ENCODE data around the gene PLEKHG5. TPM values are rescaled to one million over a fixed set of nuclear protein-coding genes. Genes with fewer than 3 reads are reported as not detected.

Gene PLEKHG5, protein sequence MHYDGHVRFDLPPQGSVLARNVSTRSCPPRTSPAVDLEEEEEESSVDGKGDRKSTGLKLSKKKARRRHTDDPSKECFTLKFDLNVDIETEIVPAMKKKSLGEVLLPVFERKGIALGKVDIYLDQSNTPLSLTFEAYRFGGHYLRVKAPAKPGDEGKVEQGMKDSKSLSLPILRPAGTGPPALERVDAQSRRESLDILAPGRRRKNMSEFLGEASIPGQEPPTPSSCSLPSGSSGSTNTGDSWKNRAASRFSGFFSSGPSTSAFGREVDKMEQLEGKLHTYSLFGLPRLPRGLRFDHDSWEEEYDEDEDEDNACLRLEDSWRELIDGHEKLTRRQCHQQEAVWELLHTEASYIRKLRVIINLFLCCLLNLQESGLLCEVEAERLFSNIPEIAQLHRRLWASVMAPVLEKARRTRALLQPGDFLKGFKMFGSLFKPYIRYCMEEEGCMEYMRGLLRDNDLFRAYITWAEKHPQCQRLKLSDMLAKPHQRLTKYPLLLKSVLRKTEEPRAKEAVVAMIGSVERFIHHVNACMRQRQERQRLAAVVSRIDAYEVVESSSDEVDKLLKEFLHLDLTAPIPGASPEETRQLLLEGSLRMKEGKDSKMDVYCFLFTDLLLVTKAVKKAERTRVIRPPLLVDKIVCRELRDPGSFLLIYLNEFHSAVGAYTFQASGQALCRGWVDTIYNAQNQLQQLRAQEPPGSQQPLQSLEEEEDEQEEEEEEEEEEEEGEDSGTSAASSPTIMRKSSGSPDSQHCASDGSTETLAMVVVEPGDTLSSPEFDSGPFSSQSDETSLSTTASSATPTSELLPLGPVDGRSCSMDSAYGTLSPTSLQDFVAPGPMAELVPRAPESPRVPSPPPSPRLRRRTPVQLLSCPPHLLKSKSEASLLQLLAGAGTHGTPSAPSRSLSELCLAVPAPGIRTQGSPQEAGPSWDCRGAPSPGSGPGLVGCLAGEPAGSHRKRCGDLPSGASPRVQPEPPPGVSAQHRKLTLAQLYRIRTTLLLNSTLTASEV
- polyA plus RNA-seq (ENCODE audit: insufficient read length): 15.9 TPM
- long read RNA-seq, donor 1, partial matches to known transcripts: 0 of 1 reads
- long read RNA-seq, donor 1, other reads (novel, unspliced or antisense): 0 of 1 reads
- long read RNA-seq, donor 2, partial matches to known transcripts: 5 of 5 reads
- long read RNA-seq, donor 2, other reads (novel, unspliced or antisense): 0 of 5 reads
- long read RNA-seq, donor 3: 0 reads
- long read RNA-seq, donor 4: 0 reads
- long read RNA-seq, donor 5: 0 reads
- long read RNA-seq, donor 6, full-length matches to known transcripts: 2 of 2 reads
- long read RNA-seq, donor 6, partial matches to known transcripts: 0 of 2 reads
- long read RNA-seq, donor 6, other reads (novel, unspliced or antisense): 0 of 2 reads
- long read RNA-seq, donor 7, partial matches to known transcripts: 7 of 8 reads
- long read RNA-seq, donor 7, other reads (novel, unspliced or antisense): 0 of 8 reads
- long read RNA-seq, donor 8: 0 reads

DNA sequence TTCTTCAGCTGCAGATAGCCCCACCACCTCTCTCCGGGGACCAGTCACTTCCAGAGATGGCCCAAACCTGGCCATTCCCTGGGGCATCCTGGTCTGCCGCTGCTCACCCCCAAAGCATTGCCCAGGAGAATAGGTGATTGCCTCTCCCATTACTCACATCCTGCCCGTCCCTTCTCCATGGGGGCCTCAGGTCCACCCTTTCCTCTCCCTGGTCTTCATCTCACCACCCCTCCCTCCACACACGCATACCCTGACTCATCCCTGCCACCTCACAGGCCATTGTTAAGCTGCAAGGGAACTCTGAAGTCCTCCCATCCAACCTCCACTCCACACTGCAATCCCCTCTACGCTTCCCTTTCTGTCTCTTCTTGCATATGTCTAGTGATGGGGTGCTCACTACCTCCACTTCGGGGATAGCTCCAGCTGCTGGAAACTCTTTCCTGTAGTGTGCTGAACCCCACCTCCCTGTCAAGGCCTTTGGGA is at the start of gene PLEKHG5:
Gene PLEKHG5, minus strand, starts transcription at position 188 of the 483 bp plus-strand sequence. CDS start 14,096 bp downstream, outside the sequence.
- DNase-seq: no peak

- no peak for DNase-seq
These were observed 47.5 kb upstream of the PLEKHG5 start for GRCh38 chr1:6538956-6539355.

DNA sequence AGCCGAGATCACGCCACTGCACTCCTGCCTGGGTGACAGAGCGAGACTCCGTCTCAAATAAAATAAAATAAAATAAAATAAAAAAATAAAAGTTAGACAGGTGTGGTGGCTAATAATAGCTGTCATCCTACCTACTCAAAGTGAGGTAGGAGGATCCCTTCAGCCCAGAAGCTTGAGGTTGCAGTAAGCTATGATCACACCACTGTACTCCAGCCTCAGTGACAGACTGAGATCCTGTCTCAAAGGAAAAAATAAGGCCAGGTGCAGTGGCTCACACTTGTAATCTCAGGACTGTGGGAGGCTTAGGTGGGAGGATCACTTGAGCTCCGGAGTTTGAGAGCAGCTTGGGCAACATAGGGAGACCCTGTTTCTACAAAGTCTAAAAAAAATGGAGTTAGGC is 44.8 kb upstream of the PLEKHG5 start:
- no peak for DNase-seq

GRCh38 chr1:6535214-6535613 is 43.7 kb upstream of the PLEKHG5 start:
- no peak for DNase-seq

GRCh38 chr1:6534248-6534822 is 42.9 kb upstream of the PLEKHG5 start:
- DNase-seq: no peak

GRCh38 chr1:6531996-6532395 is 40.5 kb upstream of the PLEKHG5 start:
- no peak for DNase-seq

GRCh38 chr1:6530504-6531160 is 39.2 kb upstream of the PLEKHG5 start:
- DNase-seq: no peak

DNA sequence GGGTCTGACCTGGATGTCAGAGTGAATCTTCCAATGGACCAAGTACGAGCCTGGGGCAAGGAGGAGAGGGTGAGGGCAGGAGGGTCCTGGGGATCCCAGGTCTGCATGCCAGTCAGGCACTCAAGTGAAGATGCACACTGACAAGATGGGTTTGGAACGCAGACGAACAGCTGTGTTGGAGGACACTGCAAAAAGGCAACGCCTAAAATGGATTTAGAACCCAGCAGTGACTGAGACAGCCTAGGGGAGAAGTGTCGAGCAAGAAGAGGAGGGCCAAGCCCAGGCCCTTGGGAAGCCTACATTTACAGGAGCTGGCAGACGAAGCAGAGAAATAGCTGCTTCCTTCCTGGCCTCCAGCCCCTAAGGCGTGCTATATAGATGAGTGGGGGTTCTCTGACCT is 37.0 kb upstream of the PLEKHG5 start:
- no peak for DNase-seq

- DNase-seq: no peak
These were observed 34.8 kb upstream of the PLEKHG5 start for GRCh38 chr1:6526316-6526715.

- no peak for DNase-seq
These were observed 32.1 kb upstream of the PLEKHG5 start for GRCh38 chr1:6523566-6523965.

DNA sequence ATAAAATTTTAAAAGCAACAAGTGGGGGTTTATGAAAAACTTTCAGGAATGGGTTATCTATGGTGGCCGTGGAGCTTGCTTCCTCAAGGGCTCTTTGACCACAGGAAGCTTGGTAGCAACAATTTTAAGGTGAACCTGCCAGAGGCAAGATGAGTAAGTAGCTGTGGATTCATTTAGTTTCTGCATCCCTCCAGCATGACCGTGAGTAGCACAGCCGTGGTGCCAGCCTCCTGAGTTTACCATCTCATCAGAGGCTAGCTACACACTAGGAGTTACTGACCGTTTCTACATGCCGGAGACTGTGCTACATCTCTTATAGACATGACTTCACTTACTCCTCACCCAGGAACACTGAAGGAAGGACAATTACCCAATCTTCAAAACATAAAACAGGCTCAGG is 30.1 kb upstream of the PLEKHG5 start:
- DNase-seq: no peak

DNA sequence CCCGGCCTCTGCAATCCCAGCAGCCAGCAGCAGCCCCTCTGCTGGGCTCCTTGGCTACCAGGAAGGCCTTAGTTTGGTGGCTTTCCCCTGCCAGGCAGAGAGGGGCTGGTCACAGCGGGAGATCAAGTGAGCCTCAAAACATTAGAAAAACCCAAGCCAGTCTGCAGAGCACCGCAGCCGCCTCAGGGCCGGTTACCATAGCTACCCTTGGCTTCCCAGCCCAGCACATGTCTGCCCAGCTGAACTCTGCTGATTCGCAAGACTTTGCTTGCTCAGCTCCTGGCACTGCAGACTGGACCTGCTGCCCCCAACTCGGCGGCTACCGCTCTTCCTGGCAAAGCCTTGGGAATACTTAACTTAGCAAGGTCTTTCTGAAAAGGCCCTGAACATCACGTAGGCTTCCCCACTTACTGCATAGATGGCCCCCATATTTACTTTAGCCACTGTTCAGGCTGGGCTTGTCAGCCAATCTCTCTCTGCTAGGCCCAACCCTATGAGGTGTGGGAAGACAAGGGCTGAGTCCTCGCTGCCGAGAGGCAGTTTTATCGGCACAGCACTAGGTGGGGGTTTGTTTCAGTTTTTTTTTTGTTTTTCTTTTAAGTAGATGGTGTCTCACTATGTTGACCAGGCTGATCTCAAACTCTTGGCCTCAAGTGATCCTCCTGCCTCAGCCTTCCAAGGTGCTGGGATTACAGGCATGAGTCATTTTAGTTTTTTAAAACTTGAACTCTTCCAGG is 28.6 kb upstream of the PLEKHG5 start:
- peak; percentile 61 for DNase-seq

DNA sequence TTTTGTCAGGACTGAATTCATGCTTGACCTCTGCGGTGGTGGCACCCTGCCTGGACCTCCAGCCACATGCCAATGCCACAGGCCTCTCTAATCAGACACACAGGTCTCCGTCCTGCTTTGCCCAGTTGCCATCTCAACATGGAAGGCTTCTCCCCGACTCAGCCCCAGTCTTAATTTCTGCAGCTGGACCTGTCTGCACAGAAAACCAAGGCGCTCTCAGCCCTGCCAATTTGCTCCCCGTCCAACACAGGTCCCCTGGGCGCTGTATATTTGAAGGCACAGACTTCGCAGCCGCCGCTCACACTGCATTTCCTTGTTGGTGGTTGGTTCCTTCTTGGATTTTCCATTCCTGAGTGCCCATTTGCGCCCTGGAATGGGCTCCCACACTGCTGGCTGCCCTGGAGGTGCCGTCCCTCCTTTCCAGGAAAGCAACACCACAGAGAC is 28.0 kb upstream of the PLEKHG5 start:
- no peak for DNase-seq

DNA sequence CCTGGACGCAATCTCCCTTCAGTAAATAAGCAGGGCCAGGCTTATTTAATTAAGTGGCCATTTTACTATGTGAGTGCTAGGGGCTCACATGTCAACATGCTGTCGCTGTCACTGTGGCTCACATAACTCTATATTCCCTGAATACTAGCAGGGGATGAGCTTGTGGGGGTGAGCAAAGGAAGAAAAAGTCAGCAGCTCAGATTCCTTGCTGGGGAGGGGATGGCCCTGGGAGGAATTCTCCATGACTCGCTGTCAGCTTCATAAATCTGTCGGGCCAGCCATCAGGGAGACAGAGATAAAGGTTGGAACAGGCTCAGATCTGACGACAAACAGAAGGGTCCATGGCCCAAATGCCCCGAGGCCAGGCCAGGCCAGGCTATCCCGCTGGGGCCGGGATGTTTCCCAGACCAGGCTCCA is 26.0 kb upstream of the PLEKHG5 start:
- DNase-seq: peak; percentile 39

DNA sequence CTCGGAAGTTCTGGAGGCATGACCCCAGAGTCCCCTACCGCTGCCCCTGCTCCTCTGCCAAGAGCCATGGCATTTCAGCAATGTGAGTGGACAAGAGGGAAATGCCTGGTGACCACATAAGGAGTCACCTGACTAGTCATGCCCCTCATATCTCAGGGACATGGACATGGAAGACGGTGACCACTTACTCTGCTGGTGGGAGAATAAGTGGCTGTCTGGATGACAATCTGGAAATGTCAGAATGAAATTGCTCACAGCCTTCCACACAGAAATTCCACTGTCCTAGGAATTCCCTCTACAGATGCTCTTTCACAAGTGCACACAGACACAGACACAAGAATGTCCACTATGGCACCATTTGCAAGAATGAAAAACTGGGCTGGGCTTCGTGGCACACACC is 24.3 kb upstream of the PLEKHG5 start:
- no peak for DNase-seq

- no peak for DNase-seq
These were observed 21.9 kb upstream of the PLEKHG5 start for GRCh38 chr1:6513320-6513801.

DNA sequence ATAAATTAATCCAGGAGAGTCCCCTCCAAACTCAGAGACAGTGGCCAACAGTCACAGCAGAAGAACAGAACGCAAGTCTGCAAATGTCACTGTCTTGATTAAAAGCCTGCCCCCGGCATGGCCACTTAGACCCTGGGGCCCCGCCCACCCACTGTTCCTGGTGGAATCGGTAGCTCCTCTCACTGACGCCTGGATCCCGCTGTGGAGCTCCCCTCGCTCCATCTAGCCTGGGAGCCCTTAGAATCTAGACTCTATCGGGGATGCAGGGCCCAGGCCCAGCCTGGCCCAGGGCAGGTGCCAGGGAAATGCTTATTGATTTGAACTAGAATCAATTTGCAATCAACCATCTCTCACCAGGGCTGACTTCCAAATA is 21.4 kb upstream of the PLEKHG5 start:
- DNase-seq: no peak

DNA sequence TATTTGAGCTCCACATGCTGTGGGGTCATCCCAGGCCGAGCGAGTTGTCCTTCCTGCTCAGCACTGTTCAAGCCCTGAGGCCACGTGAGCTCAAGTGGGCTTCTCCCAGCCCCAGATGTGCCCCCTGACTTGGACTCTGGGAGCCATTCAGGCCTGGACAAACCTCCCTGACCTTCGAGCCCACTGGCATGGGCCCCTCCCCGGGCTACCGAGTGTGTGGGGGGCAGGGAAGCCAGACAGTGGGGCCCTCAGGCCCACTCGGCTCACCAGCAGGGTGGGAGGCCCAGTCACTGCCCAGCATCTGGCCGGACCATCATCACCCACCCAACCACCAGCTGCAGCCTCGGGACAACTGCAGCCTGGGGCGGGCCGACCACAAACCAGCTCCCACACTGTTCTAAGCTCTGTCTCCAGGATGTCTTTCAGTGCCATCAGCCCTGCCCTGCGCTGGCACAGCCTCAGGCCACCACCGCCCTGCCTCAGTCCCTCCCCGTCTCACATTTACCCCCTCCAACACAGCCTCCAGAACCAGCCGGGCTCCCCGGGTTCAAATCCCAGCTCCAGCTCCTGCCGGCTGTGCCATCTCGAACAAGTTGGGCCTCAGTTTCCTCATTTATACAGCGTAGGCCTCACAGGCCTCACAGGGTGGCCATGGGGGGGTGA is 20.9 kb upstream of the PLEKHG5 start:
- no peak for DNase-seq

DNA sequence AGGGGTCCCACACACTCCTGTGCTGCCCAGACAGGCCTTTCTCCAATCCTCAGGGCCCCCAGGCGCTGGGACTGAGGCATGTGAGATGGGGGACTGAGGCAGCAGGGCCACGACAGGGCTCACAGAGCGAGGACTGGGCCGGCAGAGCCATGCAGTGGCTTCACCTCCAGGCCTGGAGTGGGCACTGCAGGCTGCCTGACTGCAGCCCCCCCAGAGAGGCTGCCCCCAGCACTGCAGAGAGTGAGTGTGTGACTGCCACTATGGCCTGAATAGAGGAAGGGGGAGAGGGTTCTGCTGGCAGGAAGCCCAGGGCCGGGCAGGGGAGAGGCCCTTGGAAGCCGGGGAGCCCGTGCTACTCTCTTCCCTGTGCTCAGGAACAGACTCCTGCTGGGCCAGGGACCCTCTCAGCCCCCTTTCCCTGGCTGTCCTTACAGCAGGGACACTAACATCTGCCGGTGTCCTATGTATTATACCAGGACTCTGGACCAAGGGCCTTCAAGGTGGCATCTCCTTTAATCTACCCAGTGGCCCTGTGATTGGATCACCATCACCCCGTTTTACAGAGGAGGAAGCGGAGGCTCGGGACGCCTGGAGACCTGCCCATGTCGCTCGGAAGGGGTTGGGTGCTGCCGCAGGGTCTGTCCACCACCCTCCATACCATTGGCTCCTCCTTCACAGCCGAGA is 20.2 kb upstream of the PLEKHG5 start:
- no peak for DNase-seq

All from left kidney (tissue), 8 donors.